HG02884 (cell line): ENCODE data around the gene IKZF2.
"Not testable (repeated sequence)": the region's sequence is repeated elsewhere in the genome, so short reads cannot be mapped to it uniquely, and the experiment has no call there.

Experiments used
- ATAC-seq: cut with Tn5 transposase; IDR thresholded peaks from one replicate; pipeline ENCODE4 v1.9.1; 2021; ENCODE audit warnings: mild to moderate bottlenecking, moderate library complexity; ENCODE audit not compliant: unreplicated experiment

IKZF2 gene

GRCh38 chr2:213064099-213064498, 87.3 kb downstream of the IKZF2 start:
- ATAC-seq = no peak

GRCh38 chr2:213057977-213058376, 93.4 kb downstream of the IKZF2 start:
- no peak for ATAC-seq

- no peak for ATAC-seq
Observed at GRCh38 chr2:213046431-213046830, 105.0 kb downstream of the IKZF2 start.

- ATAC-seq = no peak
Observed at GRCh38 chr2:213043566-213043965, 107.8 kb downstream of the IKZF2 start.

GRCh38 chr2:213042262-213042661, 109.2 kb downstream of the IKZF2 start:
- ATAC-seq = no peak

GRCh38 chr2:213036836-213037235, 114.6 kb downstream of the IKZF2 start:
- no peak for ATAC-seq

GRCh38 chr2:213034585-213034984, 116.8 kb downstream of the IKZF2 start:
- no peak for ATAC-seq

GRCh38 chr2:213032607-213033006, 118.8 kb downstream of the IKZF2 start:
- no peak for ATAC-seq

- ATAC-seq = peak; percentile 49
Observed at GRCh38 chr2:213022987-213023386, 128.4 kb downstream of the IKZF2 start.

GRCh38 chr2:213021971-213022899, 129.2 kb downstream of the IKZF2 start:
- peak; percentile 85 for ATAC-seq

- ATAC-seq = not testable (repeated sequence)
Observed at GRCh38 chr2:213020913-213021312, 130.5 kb downstream of the IKZF2 start.

GRCh38 chr2:213020268-213020667, 131.1 kb downstream of the IKZF2 start:
- ATAC-seq = no peak

- no peak for ATAC-seq
Observed at GRCh38 chr2:213019368-213019767, 132.0 kb downstream of the IKZF2 start.

GRCh38 chr2:213018340-213018901, 133.0 kb downstream of the IKZF2 start:
- no peak for ATAC-seq

GRCh38 chr2:213017404-213017803, 134.0 kb downstream of the IKZF2 start:
- no peak for ATAC-seq

GRCh38 chr2:213016984-213017351, 134.4 kb downstream of the IKZF2 start:
- no peak for ATAC-seq

- peak; percentile 30 for ATAC-seq
Observed at GRCh38 chr2:213016166-213016983, 135.0 kb downstream of the IKZF2 start.

GRCh38 chr2:213015387-213016165, 135.8 kb downstream of the IKZF2 start:
- ATAC-seq = peak; percentile 86

- ATAC-seq = no peak
Observed at GRCh38 chr2:213013979-213014378, 137.4 kb downstream of the IKZF2 start.

GRCh38 chr2:213011505-213011904, 139.9 kb downstream of the IKZF2 start:
- ATAC-seq = no peak
